Measurements from ENCODE around the gene ZEB2. TPM values are rescaled to one million over a fixed set of nuclear protein-coding genes. Genes with fewer than 3 reads are reported as not detected.
A peak's percentile ranks its signal among the peaks of the same experiment; 100 is the strongest.

ZEB2 gene
- total RNA-seq = 100 to 1,000 TPM; 132 to 147 (median 141) TPM
- polyA plus RNA-seq = 40.2 TPM
- long read RNA-seq, donor 1, full-length matches to known transcripts = 21 of 60 reads
- long read RNA-seq, donor 1, partial matches to known transcripts = 22 of 60 reads
- long read RNA-seq, donor 1, other reads (novel, unspliced or antisense) = 17 of 60 reads
- long read RNA-seq, donor 2, full-length matches to known transcripts = 5 of 16 reads
- long read RNA-seq, donor 2, partial matches to known transcripts = 7 of 16 reads
- long read RNA-seq, donor 2, other reads (novel, unspliced or antisense) = 4 of 16 reads
- long read RNA-seq, donor 3, full-length matches to known transcripts = 39 of 112 reads
- long read RNA-seq, donor 3, partial matches to known transcripts = 32 of 112 reads
- long read RNA-seq, donor 3, other reads (novel, unspliced or antisense) = 41 of 112 reads
- long read RNA-seq, donor 4, full-length matches to known transcripts = 12 of 23 reads
- long read RNA-seq, donor 4, partial matches to known transcripts = 5 of 23 reads
- long read RNA-seq, donor 4, other reads (novel, unspliced or antisense) = 6 of 23 reads

DNA sequence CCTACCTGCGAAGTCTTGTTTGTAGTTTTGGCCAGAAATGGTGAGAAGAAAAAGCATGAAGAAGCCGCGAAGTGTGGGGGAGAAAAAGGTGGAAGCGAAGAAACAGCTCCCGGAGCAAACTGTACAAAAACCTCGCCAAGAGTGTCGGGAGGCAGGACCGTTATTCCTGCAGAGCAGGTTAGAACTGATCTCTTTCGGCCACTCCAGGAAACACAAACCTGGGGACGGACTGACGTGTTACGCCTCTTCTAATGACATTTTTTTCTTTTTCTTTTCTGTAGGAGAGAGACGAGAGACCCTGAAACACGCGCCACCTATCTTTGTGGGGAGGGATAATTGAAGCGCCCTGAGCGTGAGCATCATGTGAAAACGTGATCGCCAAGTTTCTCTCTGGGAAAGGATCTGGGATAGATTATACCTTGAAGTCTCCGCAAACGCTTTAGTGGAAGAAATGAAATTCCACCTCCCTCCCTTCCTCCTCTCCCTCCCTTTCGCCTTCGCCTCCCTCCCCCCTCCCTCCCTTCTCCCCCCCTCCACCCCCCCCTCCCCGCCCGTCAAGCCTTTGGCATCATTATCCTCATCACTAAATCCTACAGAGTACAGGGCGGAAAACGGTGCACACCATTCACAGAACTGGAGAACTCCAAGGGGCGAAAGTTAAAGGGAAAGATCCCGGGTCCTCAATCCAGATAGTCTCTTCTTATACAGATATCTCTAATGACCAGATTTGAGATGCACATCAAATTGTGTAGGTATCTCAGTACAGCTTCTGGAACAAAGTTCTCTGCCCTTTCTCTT, at the start of gene ZEB2:
ZEB2 (minus strand) TSS at position 186 of the 798 bp plus-strand sequence. CDS start 2,769 bp downstream, outside the sequence.
- intact Hi-C loops (cut with DNase I) = loop anchor here (5.0 to 10.0 kb wide), 9 partner anchors 55 to 1235 kb away; a partner anchor contains a TSS
- Histone ChIP-seq H3K4me3 (ENCODE audit: low read length) (peak within 1 kb of the TSS; percentile 98), H3K9me3 (ENCODE audit: control insufficient read depth, low read length) (no peaks in the 10 kb centered on the region), H3K4me1 (ENCODE audit: control insufficient read depth, insufficient read depth, low read length) (no peaks in the 10 kb centered on the region), H3K27ac (ENCODE audit: low read length) (peak within 1 kb of the TSS; percentile 100), H3K27me3 (ENCODE audit: control insufficient read depth, insufficient read depth) (no peaks in the 10 kb centered on the region)
- DNase-seq = peak; percentile 47 to 84 (median 77)
- peak; percentile 21 to 34 for ATAC-seq
- 2% methylated on average over 29 of the region's 29 CpGs for WGBS

GRCh38 chr2:144567745-144568144, 47.8 kb upstream of the ZEB2 start:
- DNase-seq = no peak
- WGBS = 77% methylated on average over 4 of the region's 4 CpGs
- Histone ChIP-seq H3K4me1 (ENCODE audit: control insufficient read depth, insufficient read depth, low read length) (no peaks in the 10 kb centered on the region), H3K27ac (ENCODE audit: low read length) (no peak overlapping the region), H3K4me3 (ENCODE audit: low read length) (no peak overlapping the region), H3K27me3 (ENCODE audit: control insufficient read depth, insufficient read depth) (no peaks in the 10 kb centered on the region), H3K9me3 (ENCODE audit: control insufficient read depth, low read length) (no peaks in the 10 kb centered on the region)
- intact Hi-C loops (cut with DNase I) = no loop called here
- ATAC-seq = no peak

- DNase-seq = no peak
- WGBS = 88% methylated on average over 2 of the region's 2 CpGs
Observed at GRCh38 chr2:144566448-144566847, 46.5 kb upstream of the ZEB2 start.

GRCh38 chr2:144560251-144560650, 40.3 kb upstream of the ZEB2 start:
- Histone ChIP-seq H3K27ac (ENCODE audit: low read length) (no peak overlapping the region), H3K4me1 (ENCODE audit: control insufficient read depth, insufficient read depth, low read length) (no peaks in the 10 kb centered on the region), H3K27me3 (ENCODE audit: control insufficient read depth, insufficient read depth) (no peaks in the 10 kb centered on the region), H3K4me3 (ENCODE audit: low read length) (no peak overlapping the region), H3K9me3 (ENCODE audit: control insufficient read depth, low read length) (no peaks in the 10 kb centered on the region)
- ATAC-seq (no peak), DNase-seq (no peak)
- intact Hi-C loops (cut with DNase I) = no loop called here
- WGBS = 72% methylated on average over 1 of the region's 1 CpG

More at GRCh38 chr2:144566448-144566847, 46.5 kb upstream of the ZEB2 start:
- ATAC-seq = no peak
- no peaks in the 10 kb centered on the region for H3K27me3 ChIP-seq (ENCODE audit: control insufficient read depth, insufficient read depth)
- no peaks in the 10 kb centered on the region for H3K4me1 ChIP-seq (ENCODE audit: control insufficient read depth, insufficient read depth, low read length)
- intact Hi-C loops (cut with DNase I) = no loop called here
- H3K27ac ChIP-seq (ENCODE audit: low read length) = no peak overlapping the region
- no peaks in the 10 kb centered on the region for H3K9me3 ChIP-seq (ENCODE audit: control insufficient read depth, low read length)
- H3K4me3 ChIP-seq (ENCODE audit: low read length) = no peak overlapping the region

GRCh38 chr2:144559681-144560080, 39.8 kb upstream of the ZEB2 start:
- WGBS = 80% methylated on average over 3 of the region's 3 CpGs
- H3K27me3 ChIP-seq (ENCODE audit: control insufficient read depth, insufficient read depth) = no peaks in the 10 kb centered on the region
- H3K27ac ChIP-seq (ENCODE audit: low read length) = no peak overlapping the region
- DNase-seq = no peak
- ATAC-seq = no peak
- H3K4me3 ChIP-seq (ENCODE audit: low read length) = no peak overlapping the region
- intact Hi-C loops (cut with DNase I) = no loop called here
- no peaks in the 10 kb centered on the region for H3K4me1 ChIP-seq (ENCODE audit: control insufficient read depth, insufficient read depth, low read length)
- H3K9me3 ChIP-seq (ENCODE audit: control insufficient read depth, low read length) = no peaks in the 10 kb centered on the region

DNA sequence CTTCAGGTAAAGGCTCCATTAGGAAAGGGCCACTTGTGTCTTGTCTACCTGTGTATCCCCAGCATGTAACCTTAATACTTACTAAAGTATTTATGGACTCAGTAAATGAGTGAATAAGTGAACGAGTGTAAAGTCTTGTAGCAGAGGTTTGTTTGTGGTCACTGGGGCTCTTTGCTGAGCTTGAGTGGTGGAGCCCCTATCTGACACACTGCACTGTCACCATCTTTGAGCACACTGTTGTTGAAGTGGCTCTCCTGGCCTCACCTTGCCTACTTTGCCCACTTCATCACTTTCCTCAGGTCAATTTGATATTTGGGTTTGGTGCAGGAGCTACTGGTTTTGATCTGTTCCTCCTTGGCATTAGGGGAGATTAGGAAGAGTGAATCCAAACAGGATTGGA, 39.3 kb upstream of the ZEB2 start:
- Histone ChIP-seq H3K4me1 (ENCODE audit: control insufficient read depth, insufficient read depth, low read length) (no peaks in the 10 kb centered on the region), H3K4me3 (ENCODE audit: low read length) (no peak overlapping the region), H3K9me3 (ENCODE audit: control insufficient read depth, low read length) (no peaks in the 10 kb centered on the region), H3K27me3 (ENCODE audit: control insufficient read depth, insufficient read depth) (no peaks in the 10 kb centered on the region), H3K27ac (ENCODE audit: low read length) (no peak overlapping the region)
- WGBS = 91% methylated on average over 1 of the region's 1 CpG
- DNase-seq = no peak
- intact Hi-C loops (cut with DNase I) = no loop called here
- ATAC-seq = no peak

DNA sequence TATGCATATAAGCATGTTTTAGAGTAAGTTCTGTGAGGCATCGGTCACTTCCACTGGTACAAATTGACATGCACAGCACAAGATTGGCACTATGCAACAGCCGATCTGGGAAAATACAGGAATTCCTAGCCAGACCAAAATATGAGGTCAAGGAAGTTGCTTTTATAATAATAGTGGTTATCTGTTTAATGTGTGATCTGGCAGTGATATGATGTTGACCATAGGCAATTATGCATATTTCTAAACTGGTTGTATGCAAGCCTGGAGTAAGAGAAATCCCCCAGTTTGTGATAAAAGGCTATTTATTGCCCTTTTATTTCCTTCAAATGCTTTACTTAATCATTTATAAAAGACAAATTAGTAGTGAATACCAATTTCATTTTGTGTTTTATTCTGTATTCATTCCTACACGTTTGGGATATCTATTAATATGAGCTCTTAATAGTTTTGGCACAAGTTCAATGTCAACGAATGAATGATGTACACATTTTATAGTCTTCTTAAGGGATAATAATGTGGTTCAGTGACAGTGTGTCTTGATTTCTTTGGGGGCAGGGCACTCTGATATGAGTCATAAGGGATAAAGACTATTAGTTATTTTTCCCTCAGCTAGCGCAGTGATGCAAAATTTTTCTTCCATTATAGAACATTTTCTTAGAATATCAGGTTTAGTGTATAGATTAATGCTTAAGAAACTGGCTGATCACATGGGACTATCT, 34.7 kb upstream of the ZEB2 start:
- H3K27ac ChIP-seq (ENCODE audit: low read length) = no peak overlapping the region
- H3K9me3 ChIP-seq (ENCODE audit: control insufficient read depth, low read length) = no peaks in the 10 kb centered on the region
- H3K4me1 ChIP-seq (ENCODE audit: control insufficient read depth, insufficient read depth, low read length) = no peaks in the 10 kb centered on the region
- intact Hi-C loops (cut with DNase I) = no loop called here
- WGBS = 55% methylated on average over 5 of the region's 5 CpGs
- DNase-seq (no peak), ATAC-seq (no peak)
- no peaks in the 10 kb centered on the region for H3K27me3 ChIP-seq (ENCODE audit: control insufficient read depth, insufficient read depth)
- H3K4me3 ChIP-seq (ENCODE audit: low read length) = no peak overlapping the region

DNA sequence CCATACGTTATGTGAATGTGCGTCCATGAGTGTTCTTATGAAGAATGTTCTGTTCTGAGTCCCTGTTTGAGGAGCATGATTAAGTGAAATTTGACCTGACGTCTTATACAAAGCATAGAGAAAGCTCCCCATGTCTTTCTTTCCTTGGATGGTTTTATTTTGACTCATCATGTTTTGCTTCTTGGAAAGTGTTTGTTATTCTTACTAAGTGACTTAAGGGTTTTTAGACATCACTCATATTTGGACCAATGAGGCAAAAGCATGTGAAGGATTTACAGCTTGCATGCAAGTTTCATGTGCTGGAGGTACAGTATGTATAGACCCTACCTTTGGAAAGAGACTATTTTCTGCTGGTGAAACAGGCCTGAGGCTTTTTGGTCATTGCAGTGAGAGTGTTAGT, 33.5 kb upstream of the ZEB2 start:
- no peak for ATAC-seq
- intact Hi-C loops (cut with DNase I) = no loop called here
- no peaks in the 10 kb centered on the region for H3K9me3 ChIP-seq (ENCODE audit: control insufficient read depth, low read length)
- 91% methylated on average over 3 of the region's 3 CpGs for whole genome bisulfite sequencing
- H3K4me3 ChIP-seq (ENCODE audit: low read length) = no peak overlapping the region
- no peaks in the 10 kb centered on the region for H3K4me1 ChIP-seq (ENCODE audit: control insufficient read depth, insufficient read depth, low read length)
- DNase-seq = no peak
- no peaks in the 10 kb centered on the region for H3K27me3 ChIP-seq (ENCODE audit: control insufficient read depth, insufficient read depth)
- H3K27ac ChIP-seq (ENCODE audit: low read length) = no peak overlapping the region

DNA sequence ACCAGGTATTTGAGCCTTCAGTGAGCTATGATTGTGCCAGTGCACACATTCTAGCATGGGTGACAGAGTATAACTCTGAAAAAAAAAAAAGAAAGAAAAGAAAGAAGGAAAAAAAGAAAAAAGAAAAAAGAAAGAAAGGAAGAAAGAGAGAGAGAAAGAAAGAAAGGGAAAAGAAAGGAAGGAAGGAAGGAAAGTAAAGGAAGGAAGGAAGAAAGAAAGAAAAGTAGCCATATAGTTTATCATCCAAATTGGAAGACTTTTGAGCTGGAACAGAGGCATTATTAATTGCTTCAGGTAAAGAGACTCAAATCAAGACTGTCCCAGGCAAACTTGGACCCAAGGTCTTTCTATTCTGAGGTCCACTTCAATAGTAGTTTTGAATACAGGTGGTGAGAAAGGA, 32.9 kb upstream of the ZEB2 start:
- DNase-seq (no peak), ATAC-seq (no peak)
- Histone ChIP-seq H3K9me3 (ENCODE audit: control insufficient read depth, low read length) (no peaks in the 10 kb centered on the region), H3K27ac (ENCODE audit: low read length) (no peak overlapping the region), H3K4me1 (ENCODE audit: control insufficient read depth, insufficient read depth, low read length) (no peaks in the 10 kb centered on the region), H3K27me3 (ENCODE audit: control insufficient read depth, insufficient read depth) (no peaks in the 10 kb centered on the region), H3K4me3 (ENCODE audit: low read length) (no peak overlapping the region)
- intact Hi-C loops (cut with DNase I) = no loop called here

DNA sequence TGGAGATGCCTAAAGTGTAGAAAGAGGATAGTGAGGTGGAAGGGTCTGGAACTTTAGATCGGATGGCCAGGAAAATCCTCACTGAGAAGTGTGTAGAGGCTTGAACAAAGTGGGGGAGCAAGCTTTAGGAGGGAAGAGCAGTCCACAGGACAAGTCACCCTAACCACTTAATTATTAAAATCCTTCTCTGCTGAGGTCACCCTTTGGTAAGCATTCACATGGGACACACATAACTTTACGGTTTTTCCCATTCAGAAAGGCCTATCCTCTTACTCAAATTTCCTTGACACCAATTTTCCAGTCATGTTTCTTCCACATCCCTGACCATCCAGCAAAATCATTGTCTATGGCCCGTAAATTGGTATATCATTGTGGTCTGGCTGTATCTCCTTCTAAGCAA, 31.0 kb upstream of the ZEB2 start:
- H3K9me3 ChIP-seq (ENCODE audit: control insufficient read depth, low read length) = no peaks in the 10 kb centered on the region
- no peaks in the 10 kb centered on the region for H3K4me1 ChIP-seq (ENCODE audit: control insufficient read depth, insufficient read depth, low read length)
- H3K27me3 ChIP-seq (ENCODE audit: control insufficient read depth, insufficient read depth) = no peaks in the 10 kb centered on the region
- WGBS = 96% methylated on average over 3 of the region's 3 CpGs
- no peak for DNase-seq
- intact Hi-C loops (cut with DNase I) = no loop called here
- no peak overlapping the region for H3K4me3 ChIP-seq (ENCODE audit: low read length)
- no peak for ATAC-seq
- H3K27ac ChIP-seq (ENCODE audit: low read length) = no peak overlapping the region

All from right cardiac atrium (tissue), 5 donors.